ENCODE results near the gene PRDM8.

The PRDM8 gene

DNA sequence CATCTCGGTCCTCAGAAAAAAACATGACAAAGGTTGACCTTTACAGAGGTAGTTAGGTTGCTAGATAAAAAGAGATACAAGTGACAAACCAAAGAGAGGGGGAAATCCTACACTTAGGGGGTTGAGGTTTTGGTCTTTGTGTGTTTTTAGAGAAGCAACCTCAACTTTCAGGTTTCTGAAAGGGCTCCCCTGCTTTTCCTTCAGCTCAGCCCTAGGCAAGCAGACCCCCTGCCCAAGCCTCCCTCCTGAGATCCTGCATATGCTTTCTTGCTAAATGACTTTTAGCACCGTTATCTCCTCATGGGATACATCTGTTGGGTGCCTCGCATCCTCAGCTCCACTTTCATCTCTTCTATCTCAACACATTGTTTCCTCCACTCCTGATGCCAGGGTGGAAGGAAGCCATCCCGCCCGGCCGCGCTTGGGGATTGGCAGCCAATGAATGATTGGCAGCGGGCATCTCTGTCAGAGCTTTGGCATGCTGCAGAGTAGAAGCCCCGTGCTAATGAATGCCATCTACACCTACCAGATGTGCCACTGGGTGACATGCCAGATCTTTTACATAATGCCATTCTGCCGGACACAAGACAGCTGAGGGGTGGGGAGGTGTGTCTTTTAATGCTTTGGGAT, 15.0 kb upstream of the PRDM8 start:
- CTCF ChIA-PET, result interaction anchor here (0.7 to 1.4 kb wide), 4 partner anchors 20 to 73 kb away, joined by 3 to 5 read pairs (median 4); no protein-coding TSS in a partner anchor
- POLR2A ChIA-PET (ENCODE audit: low non-redundant PET), result no interaction called here
- TF ChIP-seq, protein P1, sequence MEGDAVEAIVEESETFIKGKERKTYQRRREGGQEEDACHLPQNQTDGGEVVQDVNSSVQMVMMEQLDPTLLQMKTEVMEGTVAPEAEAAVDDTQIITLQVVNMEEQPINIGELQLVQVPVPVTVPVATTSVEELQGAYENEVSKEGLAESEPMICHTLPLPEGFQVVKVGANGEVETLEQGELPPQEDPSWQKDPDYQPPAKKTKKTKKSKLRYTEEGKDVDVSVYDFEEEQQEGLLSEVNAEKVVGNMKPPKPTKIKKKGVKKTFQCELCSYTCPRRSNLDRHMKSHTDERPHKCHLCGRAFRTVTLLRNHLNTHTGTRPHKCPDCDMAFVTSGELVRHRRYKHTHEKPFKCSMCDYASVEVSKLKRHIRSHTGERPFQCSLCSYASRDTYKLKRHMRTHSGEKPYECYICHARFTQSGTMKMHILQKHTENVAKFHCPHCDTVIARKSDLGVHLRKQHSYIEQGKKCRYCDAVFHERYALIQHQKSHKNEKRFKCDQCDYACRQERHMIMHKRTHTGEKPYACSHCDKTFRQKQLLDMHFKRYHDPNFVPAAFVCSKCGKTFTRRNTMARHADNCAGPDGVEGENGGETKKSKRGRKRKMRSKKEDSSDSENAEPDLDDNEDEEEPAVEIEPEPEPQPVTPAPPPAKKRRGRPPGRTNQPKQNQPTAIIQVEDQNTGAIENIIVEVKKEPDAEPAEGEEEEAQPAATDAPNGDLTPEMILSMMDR (conservative IDR thresholded peaks at IDR 0.05; ENCODE audit: low read depth), result no peak
- H3K27ac ChIP-seq, result no peak overlapping the region
- no peak for DNase-seq (ENCODE audit: low spot score)

DNA sequence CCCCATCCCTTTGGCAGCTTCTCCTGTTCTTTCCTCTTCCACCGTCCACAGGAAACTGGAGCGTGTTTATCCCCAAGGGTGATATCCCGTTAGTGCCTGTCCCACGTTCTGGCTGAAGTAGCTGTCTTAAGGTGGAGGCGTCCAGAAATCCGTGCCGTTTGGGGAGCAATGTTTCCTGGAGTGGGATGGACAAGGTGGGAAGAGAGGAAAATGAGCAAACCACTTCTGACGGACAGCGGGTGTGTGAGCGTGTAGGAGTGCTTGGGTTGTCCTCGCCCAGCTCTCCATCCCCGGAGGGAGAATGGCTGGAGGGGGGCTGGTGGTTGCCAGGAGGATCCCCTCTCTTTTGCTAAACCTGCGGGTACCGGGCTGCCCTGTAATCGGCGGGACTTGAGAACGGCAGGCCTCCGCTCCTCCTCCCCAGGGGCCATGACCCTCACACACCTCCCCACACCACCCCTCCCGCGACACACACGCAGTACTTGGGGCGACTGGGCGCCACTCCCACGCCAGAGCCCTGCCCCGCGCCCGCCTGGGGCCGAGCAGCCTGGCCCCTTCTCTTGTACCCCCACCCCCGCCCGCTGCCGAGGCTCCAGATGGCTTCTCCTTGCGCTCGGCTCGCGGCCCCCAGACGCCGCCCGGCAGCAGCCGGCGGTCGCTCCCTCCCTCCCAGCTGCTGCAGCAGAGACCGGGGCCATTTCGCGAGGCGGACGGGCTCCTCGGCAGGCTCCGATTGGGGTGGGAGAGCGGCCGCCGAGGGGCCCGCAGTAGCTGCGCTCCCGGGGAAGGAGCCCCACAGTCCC, 13.9 kb upstream of the PRDM8 start:
- DNase-seq (ENCODE audit: low spot score), result no peak
- ChIA-PET CTCF (interaction anchor here (0.6 to 1.4 kb wide), 6 partner anchors 11 to 830 kb away, joined by 3 to 5 read pairs (median 4); partner anchors contain the start of gene ANTXR2), POLR2A (ENCODE audit: low non-redundant PET) (no interaction called here)
- H3K27ac ChIP-seq, result peak overlapping the region; percentile 53
- TF ChIP-seq, protein P1 (conservative IDR thresholded peaks at IDR 0.05; ENCODE audit: low read depth), result no peak

- peak; percentile 74 for DNase-seq (ENCODE audit: low spot score)
- ChIA-PET POLR2A (ENCODE audit: low non-redundant PET) (no interaction called here), CTCF (interaction anchor here (0.6 to 1.4 kb wide), 13 partner anchors 10 to 830 kb away, joined by 3 to 11 read pairs (median 3); partner anchors contain the start of gene ANTXR2)
- H3K27ac ChIP-seq, result peak overlapping the region; percentile 53
- TF ChIP-seq, protein P1 (conservative IDR thresholded peaks at IDR 0.05; ENCODE audit: low read depth), result peak; percentile 96
Measured at GRCh38 chr4:80184053-80184824, 13.1 kb upstream of the PRDM8 start.

GRCh38 chr4:80184825-80185756, 12.2 kb upstream of the PRDM8 start:
- ChIA-PET POLR2A (ENCODE audit: low non-redundant PET) (no interaction called here), CTCF (interaction anchor here (0.6 to 1.4 kb wide), 12 partner anchors 14 to 759 kb away, joined by 3 to 11 read pairs (median 3); partner anchors contain the start of gene ANTXR2)
- H3K27ac ChIP-seq, result peak overlapping the region; percentile 53; the same call in 1 of the 2 replicates
- TF ChIP-seq, protein P1 (conservative IDR thresholded peaks at IDR 0.05; ENCODE audit: low read depth), result no peak
- DNase-seq (ENCODE audit: low spot score), result no peak

DNA sequence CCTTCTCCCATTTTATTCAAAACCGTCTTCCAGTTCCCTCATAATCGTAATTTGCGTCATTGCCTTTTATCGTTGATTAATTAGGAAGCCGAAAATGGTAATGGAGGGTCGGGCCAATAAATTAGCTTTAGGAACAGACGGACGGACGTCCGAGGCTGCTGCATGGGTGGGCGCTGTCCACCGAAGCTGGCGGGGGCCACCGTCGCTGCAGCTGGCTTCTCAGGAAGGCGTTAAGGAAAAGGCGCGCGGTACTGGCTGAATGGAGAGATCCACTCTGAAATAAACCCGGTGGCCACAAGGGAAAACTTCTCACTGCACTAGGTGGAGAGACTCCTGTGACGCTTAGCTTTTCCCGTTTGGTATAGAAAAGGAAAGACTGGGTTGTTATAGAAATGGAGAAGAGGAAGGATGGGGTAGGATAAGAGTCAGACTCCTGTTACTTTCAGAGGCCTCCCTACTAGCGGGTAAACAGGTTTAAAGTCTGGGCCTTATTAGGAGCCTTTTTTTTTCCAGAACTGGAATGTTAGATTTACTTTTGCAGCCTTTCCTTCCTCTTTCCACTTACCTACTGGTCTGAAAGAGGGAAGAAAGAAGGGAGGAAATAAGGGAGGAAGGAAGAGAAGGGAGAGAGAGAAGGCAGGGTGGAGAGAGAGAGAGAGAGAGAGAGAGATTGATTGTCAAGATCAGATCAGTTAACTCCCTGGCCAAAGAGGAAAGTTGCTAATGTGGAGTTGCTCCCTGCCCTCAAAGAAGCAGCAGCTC, 11.3 kb upstream of the PRDM8 start:
- CTCF ChIA-PET, result interaction anchor here (0.7 to 1.2 kb wide), 3 partner anchors 11 to 49 kb away, joined by 3 to 4 read pairs (median 3); no protein-coding TSS in a partner anchor
- TF ChIP-seq, protein P1 (conservative IDR thresholded peaks at IDR 0.05; ENCODE audit: low read depth), result no peak
- no peak for DNase-seq (ENCODE audit: low spot score)
- H3K27ac ChIP-seq, result no peak overlapping the region
- POLR2A ChIA-PET (ENCODE audit: low non-redundant PET), result no interaction called here

Measured in RWPE1 (cell line).